Stimulated activated effector memory CD8-positive, alpha-beta T cell treated with anti-CD3 and anti-CD28 coated beads, Interleukin-12 subunit alpha, Interleukin-12 subunit beta, amount 100 ng/mL, for 72 hours (primary cell): ENCODE results near the gene NTHL1.
"Not testable (repeated sequence)": the region's sequence is repeated elsewhere in the genome, so short reads cannot be mapped to it uniquely, and the experiment has no call there.

Source experiments
- ATAC-seq: fragments of 150-1000 bp; cut with Tn5 transposase; 2 replicates; pipeline ENCODE4 v1.10.0; 2021
- DNase-seq, 2 donors: peaks; one replicate each; pipeline ENCODE4 v3.0.0; 2021 to 2022; ENCODE audit warnings: low spot score in 2 of 2
- H3K27ac Mint-ChIP-seq: one replicate; pipeline ENCODE4 v1.8.0; 2022; ENCODE audit warnings: mild to moderate bottlenecking, mixed read lengths
- H3K36me3 Mint-ChIP-seq: one replicate; pipeline ENCODE4 v1.8.0; 2022; ENCODE audit warnings: mild to moderate bottlenecking, mixed read lengths
- H3K4me1 Mint-ChIP-seq: one replicate; pipeline ENCODE4 v1.8.0; 2022; ENCODE audit warnings: mixed read lengths
- H3K4me3 Mint-ChIP-seq: one replicate; pipeline ENCODE4 v1.8.0; 2022; ENCODE audit warnings: mild to moderate bottlenecking, mixed read lengths
- H3K9me3 Mint-ChIP-seq: one replicate; pipeline ENCODE4 v1.8.0; 2022; ENCODE audit warnings: mixed read lengths

NTHL1 gene

DNA sequence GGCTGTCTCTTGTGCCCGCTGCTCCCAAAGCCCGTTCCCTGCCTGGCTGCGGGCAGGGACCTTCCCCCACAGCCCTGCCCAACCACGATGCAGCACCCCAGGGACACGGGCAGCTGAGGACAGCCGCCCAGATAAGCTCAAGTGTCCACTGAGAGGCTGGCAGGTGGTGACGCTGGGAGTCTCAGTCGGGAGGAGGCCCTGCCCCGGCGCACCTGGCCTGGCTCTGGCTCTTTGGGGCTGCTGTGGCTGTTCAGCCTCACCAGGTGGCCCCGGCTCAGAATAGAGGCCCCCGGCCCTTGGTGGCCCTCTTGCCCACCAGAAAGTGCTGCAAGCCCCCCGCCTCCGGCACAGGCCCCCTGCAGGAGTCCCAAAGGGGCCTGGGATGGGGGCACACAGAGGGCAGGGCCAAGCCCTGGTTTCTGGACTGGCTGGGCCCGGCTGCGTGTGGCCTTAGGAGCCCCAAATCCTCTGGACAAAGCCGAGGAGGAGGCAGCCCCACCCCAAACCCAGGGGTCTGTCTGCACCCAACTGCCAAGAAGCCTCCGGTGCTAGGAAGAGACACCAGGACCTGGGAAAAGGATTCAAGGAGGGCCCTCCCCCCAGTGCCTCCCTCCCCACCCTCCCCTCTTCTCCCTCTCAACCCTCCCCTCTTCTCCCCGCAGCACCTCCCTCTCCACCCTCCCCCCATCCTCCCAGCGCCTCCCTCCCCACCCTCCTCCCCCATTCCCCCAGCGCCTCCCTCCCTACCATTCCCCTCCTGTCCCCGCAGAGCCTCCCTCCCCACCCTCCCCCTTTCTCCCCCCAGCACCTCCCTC is 5.3 kb downstream of the NTHL1 start:
- no peak for DNase-seq
- H3K4me3 Mint-ChIP-seq = no peak overlapping the region
- H3K36me3 Mint-ChIP-seq = no peaks in the 10 kb centered on the region
- H3K9me3 Mint-ChIP-seq = no peaks in the 10 kb centered on the region
- peak overlapping the region; percentile 84 for H3K27ac Mint-ChIP-seq
- peaks cover 12% of the 10 kb centered on the region for H3K4me1 Mint-ChIP-seq
- no peak for ATAC-seq

DNA sequence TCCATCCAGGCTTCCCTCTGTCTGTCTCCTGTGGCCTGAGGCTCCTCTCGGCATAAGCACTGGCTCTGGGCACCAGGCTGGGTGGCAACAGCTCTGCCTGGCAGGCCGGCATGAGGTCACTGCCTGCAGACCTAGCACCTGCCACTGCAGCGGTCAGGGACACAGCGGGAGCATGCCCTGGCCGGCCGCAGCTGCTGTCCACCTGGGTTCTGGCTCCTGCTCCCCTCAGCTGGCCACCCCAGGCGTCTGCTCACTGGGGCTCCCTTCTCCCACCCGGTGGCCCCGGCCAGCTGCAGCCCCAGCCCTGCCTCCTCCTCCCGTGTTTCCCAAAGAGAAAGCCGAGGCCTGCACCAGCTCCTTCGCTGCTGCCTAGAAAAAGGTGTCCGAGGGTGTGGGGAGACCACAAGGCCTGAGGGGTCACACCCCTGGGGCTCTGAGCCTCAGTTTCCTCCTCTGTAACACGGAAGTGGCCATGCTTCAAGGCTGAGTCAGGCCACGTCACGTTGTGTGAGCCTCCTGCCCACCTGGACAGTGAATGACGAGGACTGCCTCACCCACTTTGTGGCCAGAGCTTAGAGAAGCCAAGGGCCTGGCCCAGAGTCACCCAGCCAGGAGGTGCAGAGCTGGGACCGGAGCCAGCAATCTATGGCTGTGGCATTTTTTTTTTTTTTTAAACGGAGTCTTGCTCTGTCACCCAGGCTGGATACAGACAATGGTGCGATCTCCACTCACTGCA is 6.7 kb downstream of the NTHL1 start:
- no peaks in the 10 kb centered on the region for H3K36me3 Mint-ChIP-seq
- H3K27ac Mint-ChIP-seq = no peak overlapping the region
- H3K4me3 Mint-ChIP-seq = no peak overlapping the region
- H3K9me3 Mint-ChIP-seq = no peaks in the 10 kb centered on the region
- ATAC-seq (no peak), DNase-seq (no peak)
- no peaks in the 10 kb centered on the region for H3K4me1 Mint-ChIP-seq

DNA sequence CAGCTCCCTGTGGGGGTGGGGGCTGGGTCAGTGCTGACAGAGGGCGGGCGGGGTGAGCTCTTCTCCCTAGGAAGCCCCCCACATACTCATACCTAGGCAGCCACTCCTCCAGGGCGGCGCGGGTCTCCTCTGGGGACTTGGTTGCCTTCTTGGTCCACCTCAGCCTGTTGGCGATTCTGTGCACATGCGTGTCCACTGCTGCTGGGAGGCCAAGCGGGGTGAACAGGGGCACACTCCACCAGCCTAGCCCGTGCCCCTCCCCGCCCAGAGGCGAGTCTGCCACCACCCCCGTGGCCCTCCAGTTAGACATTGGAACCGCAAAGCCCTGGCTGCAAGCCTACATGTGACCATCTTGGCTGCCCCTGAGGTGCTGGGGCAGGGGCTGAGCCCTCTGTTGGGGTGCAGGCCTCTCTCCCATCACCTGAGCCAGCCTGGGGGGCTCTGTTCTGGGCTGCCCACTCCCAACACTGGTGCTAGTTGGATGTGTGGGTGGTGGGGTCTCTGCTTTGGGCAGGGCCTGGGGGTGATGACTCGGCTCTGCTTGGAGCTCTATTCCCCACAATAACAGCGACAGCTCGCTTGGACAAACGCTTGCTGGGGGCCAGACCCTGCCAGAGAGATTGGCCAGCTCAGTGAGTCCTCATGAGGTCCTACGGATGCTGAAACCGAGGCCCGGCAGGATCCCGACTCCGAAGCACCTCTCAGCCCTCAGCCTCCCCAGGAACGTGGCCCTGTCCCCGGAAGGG is 7.4 kb downstream of the NTHL1 start:
- ATAC-seq (no peak), DNase-seq (no peak)
- H3K4me3 Mint-ChIP-seq = no peak overlapping the region
- no peak overlapping the region for H3K27ac Mint-ChIP-seq
- no peaks in the 10 kb centered on the region for H3K9me3 Mint-ChIP-seq
- no peaks in the 10 kb centered on the region for H3K36me3 Mint-ChIP-seq
- H3K4me1 Mint-ChIP-seq = no peaks in the 10 kb centered on the region

DNA sequence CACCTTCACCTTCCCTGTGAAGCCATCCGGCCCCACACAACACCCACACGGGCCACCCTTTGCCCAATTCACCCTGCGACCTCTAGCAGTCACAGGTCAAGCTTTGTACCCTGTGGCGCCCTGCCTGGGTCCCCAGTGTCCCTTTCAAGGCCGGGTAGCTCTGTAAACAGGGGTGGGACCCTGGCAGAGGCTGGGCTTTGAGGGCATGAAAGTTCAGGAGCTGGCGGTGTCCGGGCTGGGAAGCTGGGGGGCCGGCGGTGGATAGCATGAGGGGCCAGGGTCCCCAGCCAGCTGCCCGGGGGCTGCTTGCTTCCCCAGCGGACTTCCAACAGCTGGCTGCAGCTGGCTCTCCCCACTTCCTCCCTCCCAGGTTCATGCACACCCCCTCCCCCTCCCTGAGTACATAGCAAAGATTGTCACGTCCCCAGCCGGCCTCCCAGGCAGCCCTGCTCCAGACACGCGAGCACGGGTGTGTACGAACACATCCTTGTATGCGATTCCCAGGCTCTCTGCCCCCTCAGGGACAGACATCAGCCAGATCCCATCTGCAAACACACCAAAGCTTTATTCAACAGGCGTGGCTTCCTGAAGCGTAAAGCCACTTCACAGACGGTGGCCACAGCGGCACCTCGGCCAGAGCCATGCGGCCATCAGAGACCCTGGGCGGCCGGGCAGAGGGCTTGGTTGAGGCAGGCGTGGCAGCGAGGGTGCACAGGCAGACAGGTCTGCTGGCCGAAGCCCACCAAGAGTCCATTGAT is 8.2 kb downstream of the NTHL1 start:
- no peak overlapping the region for H3K27ac Mint-ChIP-seq
- H3K9me3 Mint-ChIP-seq = no peaks in the 10 kb centered on the region
- no peak for DNase-seq
- ATAC-seq = no peak
- H3K4me3 Mint-ChIP-seq = no peak overlapping the region
- H3K36me3 Mint-ChIP-seq = no peaks in the 10 kb centered on the region
- no peaks in the 10 kb centered on the region for H3K4me1 Mint-ChIP-seq

DNA sequence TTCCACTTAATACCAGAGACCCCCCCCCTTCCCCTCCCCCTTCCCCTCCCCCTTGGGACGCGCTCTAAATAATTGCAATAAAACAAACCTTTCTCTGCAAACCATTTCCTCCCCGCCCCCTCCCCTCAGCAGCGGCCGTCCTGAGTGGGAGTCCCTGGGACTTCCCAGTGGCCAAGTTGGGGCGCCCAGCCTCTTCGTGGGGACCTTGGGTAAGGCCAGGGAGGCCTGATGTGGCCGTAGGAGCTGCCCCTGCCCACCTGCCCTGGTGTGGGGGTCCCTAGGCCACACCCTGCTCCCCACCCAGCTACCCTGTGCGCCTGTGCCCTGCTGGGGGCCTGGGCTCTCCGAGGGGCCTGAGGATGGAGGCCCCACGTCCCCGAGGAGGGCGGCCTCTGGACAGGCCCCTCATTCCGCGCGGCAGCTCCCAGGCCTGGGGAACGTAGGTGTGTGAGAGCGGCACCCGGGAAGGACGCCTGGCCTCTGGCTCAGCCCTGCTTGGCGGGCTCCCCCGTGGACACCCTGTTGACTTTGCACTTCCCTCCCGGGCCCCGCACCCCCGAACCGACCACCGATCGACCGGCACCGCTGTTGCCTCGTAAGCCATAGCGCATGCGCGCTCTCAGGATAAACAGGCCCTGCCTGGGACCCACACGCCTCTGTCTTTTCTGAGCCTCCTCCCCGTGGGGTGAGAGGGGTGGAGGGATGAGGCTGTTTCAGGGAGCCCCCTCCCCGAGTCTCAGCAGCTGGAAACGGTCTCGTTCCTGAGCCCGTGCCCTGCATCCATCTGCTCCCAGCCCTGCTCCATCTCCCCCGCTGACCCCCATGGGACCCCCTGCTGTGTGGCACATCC is 9.0 kb downstream of the NTHL1 start:
- H3K27ac Mint-ChIP-seq = no peak overlapping the region
- no peaks in the 10 kb centered on the region for H3K9me3 Mint-ChIP-seq
- no peaks in the 10 kb centered on the region for H3K4me1 Mint-ChIP-seq
- ATAC-seq = no peak
- H3K4me3 Mint-ChIP-seq = no peak overlapping the region
- DNase-seq = no peak
- H3K36me3 Mint-ChIP-seq = no peaks in the 10 kb centered on the region

DNA sequence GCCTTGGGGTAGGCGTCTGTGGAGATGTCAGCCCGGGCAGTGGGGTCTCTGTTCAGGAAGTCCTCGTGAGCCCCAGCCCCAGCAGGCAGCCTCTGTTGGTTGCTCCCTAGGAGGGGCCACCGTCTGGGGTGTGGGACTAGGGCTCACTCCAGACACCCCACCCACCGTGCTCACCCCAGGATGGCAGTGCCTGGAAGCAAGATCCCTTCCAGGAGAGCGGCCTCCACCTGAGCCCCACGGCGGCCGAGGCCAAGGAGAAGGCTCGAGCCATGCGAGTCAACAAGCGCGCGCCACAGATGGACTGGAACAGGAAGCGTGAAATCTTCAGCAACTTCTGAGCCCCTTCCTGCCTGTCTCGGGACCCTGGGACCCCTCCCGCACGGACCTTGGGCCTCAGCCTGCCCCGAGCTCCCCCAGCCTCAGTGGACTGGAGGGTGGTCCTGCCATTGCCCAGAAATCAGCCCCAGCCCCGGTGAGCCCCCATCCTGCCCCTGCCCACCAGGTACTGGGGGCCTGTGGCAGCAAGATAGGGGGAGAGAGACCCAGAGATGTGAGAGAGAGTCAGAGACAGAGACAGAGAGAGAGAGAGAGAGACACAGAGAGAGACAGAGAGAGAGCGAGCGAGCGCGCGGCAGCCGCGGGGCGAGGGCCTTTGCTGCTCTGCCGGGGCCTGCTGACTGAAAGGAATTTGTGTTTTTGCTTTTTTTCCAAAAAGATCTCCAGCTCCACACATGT is 9.8 kb downstream of the NTHL1 start:
- no peak for DNase-seq
- no peaks in the 10 kb centered on the region for H3K9me3 Mint-ChIP-seq
- no peaks in the 10 kb centered on the region for H3K4me1 Mint-ChIP-seq
- no peak overlapping the region for H3K4me3 Mint-ChIP-seq
- no peak overlapping the region for H3K27ac Mint-ChIP-seq
- no peak for ATAC-seq
- no peaks in the 10 kb centered on the region for H3K36me3 Mint-ChIP-seq

DNA sequence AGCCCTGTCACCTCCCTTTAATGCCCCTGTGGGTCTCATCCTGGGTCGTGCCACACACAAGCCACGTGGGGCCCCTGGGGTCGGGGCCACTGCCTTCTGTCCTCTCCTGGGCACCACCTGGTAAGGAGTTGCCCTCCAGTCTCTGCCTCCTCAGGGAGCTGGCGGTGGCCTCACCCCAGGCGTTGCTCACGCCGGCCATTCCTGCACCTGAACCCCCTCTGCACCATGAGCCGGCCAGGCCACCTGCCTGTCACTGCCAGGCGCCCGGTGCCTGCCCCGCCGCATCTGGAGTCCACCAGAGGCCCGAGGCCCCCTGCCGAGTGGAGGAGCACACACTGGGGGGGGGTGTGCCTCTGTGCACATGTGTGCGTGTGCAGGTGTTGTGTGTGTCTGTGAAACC is 10.5 kb downstream of the NTHL1 start:
- no peaks in the 10 kb centered on the region for H3K9me3 Mint-ChIP-seq
- no peak for ATAC-seq

DNA sequence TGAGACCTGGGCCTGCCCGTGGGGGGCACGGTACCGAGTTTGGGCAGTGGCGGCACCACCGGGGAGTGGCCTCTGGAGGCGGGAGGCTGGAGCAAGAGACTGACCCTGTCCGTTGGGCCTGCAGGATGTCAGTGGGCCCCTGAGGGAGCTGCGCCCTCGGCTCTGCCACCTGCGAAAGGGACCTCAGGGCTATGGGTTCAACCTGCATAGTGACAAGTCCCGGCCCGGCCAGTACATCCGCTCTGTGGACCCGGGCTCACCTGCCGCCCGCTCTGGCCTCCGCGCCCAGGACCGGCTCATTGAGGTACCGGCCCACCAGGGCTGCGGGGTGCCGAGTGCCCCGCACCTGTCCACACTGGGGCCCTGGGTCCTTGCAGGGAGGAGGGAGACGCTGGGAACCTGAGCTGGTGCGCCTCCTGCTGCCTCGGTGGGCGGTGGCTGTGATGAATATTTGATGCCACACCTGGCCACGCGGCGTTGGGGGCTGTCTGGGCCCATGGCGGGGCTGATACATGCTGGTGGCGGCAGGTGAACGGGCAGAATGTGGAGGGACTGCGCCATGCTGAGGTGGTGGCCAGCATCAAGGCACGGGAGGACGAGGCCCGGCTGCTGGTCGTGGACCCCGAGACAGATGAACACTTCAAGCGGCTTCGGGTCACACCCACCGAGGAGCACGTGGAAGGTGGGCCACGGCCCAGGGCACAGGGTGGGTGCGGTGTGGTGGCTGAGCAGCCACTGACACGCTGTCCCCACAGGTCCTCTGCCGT is 11.3 kb downstream of the NTHL1 start:
- H3K4me1 Mint-ChIP-seq = peaks cover 6% of the 10 kb centered on the region
- H3K36me3 Mint-ChIP-seq = no peaks in the 10 kb centered on the region
- DNase-seq (no peak), ATAC-seq (no peak)
- no peaks in the 10 kb centered on the region for H3K9me3 Mint-ChIP-seq
- H3K27ac Mint-ChIP-seq = no peak overlapping the region
- no peak overlapping the region for H3K4me3 Mint-ChIP-seq

More for the DNA sequence above, 10.5 kb downstream of the NTHL1 start:
- Mint-ChIP-seq H3K36me3 (no peaks in the 10 kb centered on the region), H3K4me3 (no peak overlapping the region), H3K4me1 (peaks cover 5% of the 10 kb centered on the region), H3K27ac (no peak overlapping the region)
- DNase-seq = no peak

DNA sequence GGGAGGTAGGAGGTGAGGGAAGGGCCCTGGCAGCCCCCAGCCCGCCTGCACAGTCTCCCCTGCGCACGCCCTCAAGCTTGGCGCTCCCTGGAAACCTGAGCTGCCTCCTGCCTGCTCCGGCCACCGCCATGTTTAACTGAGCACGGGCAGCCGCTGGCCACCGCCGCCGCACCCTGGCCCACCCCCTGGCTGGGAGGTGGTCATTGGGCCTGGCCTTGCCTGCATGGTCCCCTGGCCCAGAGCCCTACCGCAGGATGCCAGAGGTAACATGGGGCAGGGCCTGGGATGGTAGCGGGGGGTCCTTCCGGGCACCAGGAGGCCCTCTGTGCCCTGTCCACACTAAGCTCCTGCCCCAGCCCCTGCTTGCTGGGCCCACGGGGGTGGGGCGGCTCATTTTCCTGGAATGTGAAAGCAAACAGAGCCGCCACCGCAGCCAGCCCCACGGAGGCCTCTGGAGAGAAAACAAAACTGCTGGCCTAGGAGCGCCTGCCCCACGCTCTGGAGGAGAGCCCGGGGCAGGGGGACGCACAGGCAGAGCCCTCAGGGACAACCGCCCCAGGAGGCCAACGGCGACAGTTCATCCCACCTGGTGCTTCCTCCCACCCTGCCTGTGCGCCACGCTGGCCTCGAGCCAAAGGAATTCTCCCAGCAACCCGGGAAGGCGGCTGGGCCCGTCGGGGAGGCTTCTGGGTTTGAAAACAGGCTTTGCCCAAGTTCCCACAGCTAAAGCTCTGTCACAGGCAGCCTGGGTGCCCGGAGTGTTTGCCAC is 12.0 kb downstream of the NTHL1 start:
- H3K4me3 Mint-ChIP-seq = no peak overlapping the region

DNA sequence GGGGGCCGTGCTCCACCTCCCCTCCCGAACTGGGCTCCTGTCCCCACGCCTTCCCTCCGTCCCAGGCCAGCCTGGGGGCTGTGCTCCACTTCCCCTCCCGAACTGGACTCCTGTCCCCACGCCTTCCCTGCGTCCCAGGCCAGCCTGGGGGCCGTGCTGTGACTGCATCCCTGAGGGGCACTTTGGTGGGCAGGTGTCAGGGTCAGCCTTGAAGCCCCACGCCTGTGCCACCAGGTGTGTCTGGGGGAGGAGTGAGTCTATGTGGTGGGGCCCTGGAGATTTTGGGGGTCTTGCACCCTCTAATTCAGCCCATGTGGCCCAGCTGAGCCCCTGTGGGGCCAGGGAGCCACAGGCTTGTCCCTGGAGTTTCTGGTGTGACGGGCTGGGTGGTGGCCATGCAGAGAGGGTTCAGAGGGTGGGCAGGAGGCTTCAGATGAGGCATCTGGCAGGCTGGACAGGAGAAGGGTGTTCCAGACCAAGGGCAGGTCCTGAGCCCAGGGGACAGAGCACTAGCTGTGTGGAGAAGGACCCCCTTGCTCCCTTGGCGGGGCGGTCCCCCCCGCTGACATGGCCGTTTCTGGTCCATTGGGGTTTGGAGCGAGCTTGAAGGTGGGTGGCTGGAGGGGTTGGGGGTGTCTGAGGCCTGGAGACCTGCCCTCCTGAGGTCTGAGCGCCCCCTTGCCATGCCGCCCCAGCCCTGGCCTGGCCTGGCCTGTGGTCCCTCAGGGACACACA is 12.8 kb downstream of the NTHL1 start:
- peaks cover 6% of the 10 kb centered on the region for H3K4me1 Mint-ChIP-seq
- no peaks in the 10 kb centered on the region for H3K36me3 Mint-ChIP-seq
- H3K27ac Mint-ChIP-seq = no peak overlapping the region
- no peaks in the 10 kb centered on the region for H3K9me3 Mint-ChIP-seq
- DNase-seq = no peak
- ATAC-seq = no peak
- no peak overlapping the region for H3K4me3 Mint-ChIP-seq

More for the DNA sequence above, 12.0 kb downstream of the NTHL1 start:
- Mint-ChIP-seq H3K36me3 (no peaks in the 10 kb centered on the region), H3K9me3 (no peaks in the 10 kb centered on the region), H3K4me1 (peaks cover 6% of the 10 kb centered on the region), H3K27ac (no peak overlapping the region)
- DNase-seq (no peak), ATAC-seq (no peak)

DNA sequence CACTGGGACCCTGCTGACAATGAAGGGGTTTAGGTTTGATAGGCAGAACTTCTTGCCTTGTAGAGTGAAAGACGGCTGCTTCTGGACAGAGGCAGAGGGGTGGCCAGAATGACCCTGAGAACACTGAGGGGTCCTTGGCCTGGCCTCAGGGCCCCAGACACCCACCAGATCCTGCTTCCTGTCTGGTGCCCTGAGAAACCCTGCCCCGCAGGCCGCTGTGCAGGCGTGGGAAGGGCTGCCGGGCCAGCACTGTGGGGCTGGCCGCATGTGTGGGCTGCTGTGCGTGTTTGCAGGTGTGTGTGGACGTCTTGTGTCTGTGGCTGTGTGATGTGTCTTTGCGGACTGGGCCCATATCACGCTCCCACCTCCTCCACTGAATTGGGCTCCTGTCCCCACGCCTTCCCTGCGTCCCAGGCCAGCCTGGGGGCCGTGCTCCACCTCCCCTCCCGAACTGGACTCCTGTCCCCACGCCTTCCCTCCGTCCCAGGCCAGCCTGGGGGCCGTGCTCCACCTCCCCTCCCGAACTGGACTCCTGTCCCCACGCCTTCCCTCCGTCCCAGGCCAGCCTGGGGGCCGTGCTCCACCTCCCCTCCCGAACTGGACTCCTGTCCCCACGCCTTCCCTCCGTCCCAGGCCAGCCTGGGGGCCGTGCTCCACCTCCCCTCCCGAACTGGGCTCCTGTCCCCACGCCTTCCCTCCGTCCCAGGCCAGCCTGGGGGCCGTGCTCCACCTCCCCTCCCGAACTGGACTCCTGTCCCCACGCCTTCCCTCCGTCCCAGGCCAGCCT is 13.5 kb downstream of the NTHL1 start:
- not testable (repeated sequence) for DNase-seq, H3K9me3 Mint-ChIP-seq, H3K4me1 Mint-ChIP-seq, H3K27ac Mint-ChIP-seq, H3K36me3 Mint-ChIP-seq, H3K4me3 Mint-ChIP-seq, ATAC-seq
